Common myeloid progenitor, CD34-positive (primary cell): ENCODE results near the gene CD2AP.

Experiments used
- CTCF ChIA-PET: fragments of 350-600 bp; sonication (Branson Sonifier 250); formaldehyde crosslinking; loops from one replicate; lab custom pipeline; 2021; ENCODE audit warnings: antibody characterized with exemption; lab: Charles Lee
- POLR2A ChIA-PET: fragments of 350-600 bp; sonication (Branson Sonifier 250); formaldehyde crosslinking; loops from one replicate; lab custom pipeline; 2021; ENCODE audit warnings: antibody characterized with exemption; lab: Charles Lee
- DNase-seq, 3 donors: peaks; one replicate each; pipeline versions ENCODE4 v3.0.0 to v3.0.0-alpha.2; 2013
- H3K27ac ChIP-seq, 2 experiments: 1 replicate in 1 of 2; 2 replicates in 1 of 2; pipeline ENCODE4 v1.7.0; 2013; ENCODE audit warnings: inconsistent platforms in 2 of 2, low read length in 2 of 2, mild to moderate bottlenecking in 2 of 2, low read depth in 1 of 2, moderate library complexity in 1 of 2; ENCODE audit not compliant: severe bottlenecking in 2 of 2, insufficient read depth in 1 of 2, poor library complexity in 1 of 2
- H3K27me3 ChIP-seq, 5 experiments: replicated peaks in 2 of 5; 1 replicate in 3 of 5; 2 replicates in 2 of 5; pipeline versions ENCODE4 v1.6.1 to v1.7.0; 2013; ENCODE audit warnings: low read length in 4 of 5, mild to moderate bottlenecking in 2 of 5, moderate library complexity in 2 of 5, inconsistent platforms in 1 of 5; ENCODE audit not compliant: insufficient read depth in 5 of 5, control insufficient read depth in 4 of 5
- H3K36me3 ChIP-seq, 4 experiments: 1 replicate in 2 of 4; 2 replicates in 2 of 4; pipeline versions ENCODE4 v1.6.1 to v1.7.0; 2013; ENCODE audit warnings: low read length in 3 of 4, control low read depth in 1 of 4, mild to moderate bottlenecking in 1 of 4; ENCODE audit not compliant: control insufficient read depth in 4 of 4, insufficient read depth in 4 of 4
- H3K4me1 ChIP-seq, 4 experiments: 1 replicate in 3 of 4; 2 replicates in 1 of 4; pipeline versions ENCODE4 v1.6.1 to v1.7.1; 2013; ENCODE audit warnings: low read length in 3 of 4, mild to moderate bottlenecking in 3 of 4, control low read depth in 1 of 4, inconsistent platforms in 1 of 4, moderate library complexity in 1 of 4; ENCODE audit not compliant: control insufficient read depth in 4 of 4, insufficient read depth in 4 of 4; ENCODE audit errors: control extremely low read depth in 1 of 4
- H3K4me3 ChIP-seq, 7 experiments: 1 replicate in 4 of 7; 2 replicates in 3 of 7; pipeline versions ENCODE4 v1.5.1 to v1.7.0; 2013; ENCODE audit warnings: mild to moderate bottlenecking in 7 of 7, low read length in 6 of 7, moderate library complexity in 6 of 7, inconsistent platforms in 2 of 7, low read depth in 2 of 7, control low read depth in 1 of 7; ENCODE audit not compliant: insufficient read depth in 4 of 7, control insufficient read depth in 1 of 7; ENCODE audit errors: extremely low read depth in 1 of 7
- H3K9me3 ChIP-seq, 5 experiments: 1 replicate in 4 of 5; 2 replicates in 1 of 5; pipeline versions ENCODE4 v1.6.1 to v1.7.1; 2013; ENCODE audit warnings: low read length in 4 of 5, mild to moderate bottlenecking in 2 of 5, inconsistent platforms in 1 of 5, low read depth in 1 of 5, moderate library complexity in 1 of 5; ENCODE audit not compliant: control insufficient read depth in 4 of 5, insufficient read depth in 2 of 5; ENCODE audit errors: control extremely low read depth in 1 of 5
- WGBS: methylation state at CpG from one replicate; pipeline ENCODE4 v1.1.5; 2013; ENCODE audit not compliant: insufficient coverage; 5-methylcytosine and 5-hydroxymethylcytosine counted together

Gene CD2AP

DNA sequence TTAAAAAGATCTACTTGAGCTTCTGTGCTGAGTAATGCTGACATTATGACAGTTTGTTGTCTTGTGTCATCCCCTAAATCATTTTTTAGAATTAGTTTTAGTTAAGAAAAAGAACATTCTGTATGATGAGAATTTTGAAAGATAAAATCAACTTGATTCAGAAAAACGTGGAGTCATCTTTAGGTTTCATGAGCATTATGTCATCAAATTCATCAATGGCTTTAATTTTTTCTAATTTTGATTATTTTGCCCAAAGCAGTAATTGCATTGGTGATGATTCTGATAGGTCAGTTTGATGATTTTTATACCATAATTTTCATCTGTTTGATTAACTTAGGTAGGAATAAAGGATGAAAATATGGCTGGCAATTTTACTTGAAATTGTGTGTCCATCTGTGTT, 194.2 kb downstream of the CD2AP start:
- no CpG with 5 or more reads among the region's 1 CpG for WGBS
- ChIA-PET CTCF (no interaction called here), POLR2A (no interaction called here)

DNA sequence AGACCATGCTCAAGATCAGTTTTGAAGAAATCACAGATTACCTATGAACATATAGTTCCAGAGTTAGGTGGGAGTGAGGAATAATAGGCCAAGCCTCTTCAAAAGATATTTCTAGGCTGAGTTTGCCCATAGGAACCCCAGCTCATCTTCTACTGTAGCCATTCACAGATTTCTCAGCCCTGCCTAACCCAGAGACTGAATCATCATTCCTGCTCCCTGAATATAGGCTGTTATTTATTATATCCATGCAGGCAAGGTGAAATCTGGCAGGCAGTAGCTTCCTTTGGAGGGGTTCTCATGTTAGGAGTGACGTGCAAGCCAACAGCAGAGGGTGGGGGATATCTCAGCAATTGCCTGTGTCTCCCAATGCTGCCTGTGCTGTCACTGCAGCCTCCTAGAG, 195.2 kb downstream of the CD2AP start:
- no CpG with 5 or more reads among the region's 1 CpG for WGBS
- no peak overlapping the region for H3K27ac ChIP-seq
- H3K9me3 ChIP-seq, result peaks cover 0 to 5% (median 2%) of the 10 kb centered on the region in 5 experiments
- H3K36me3 ChIP-seq, result no peaks in the 10 kb centered on the region
- no peak for DNase-seq
- H3K27me3 ChIP-seq, result peaks cover 0 to 6% (median 0%) of the 10 kb centered on the region in 5 experiments
- ChIA-PET POLR2A (no interaction called here), CTCF (no interaction called here)
- no peak overlapping the region for H3K4me3 ChIP-seq
- no peaks in the 10 kb centered on the region for H3K4me1 ChIP-seq

More for the DNA sequence above, 194.2 kb downstream of the CD2AP start:
- H3K27ac ChIP-seq, result no peak overlapping the region
- H3K36me3 ChIP-seq, result no peaks in the 10 kb centered on the region
- no peak overlapping the region for H3K4me3 ChIP-seq
- no peak for DNase-seq
- H3K27me3 ChIP-seq, result peaks cover 0 to 7% (median 0%) of the 10 kb centered on the region in 5 experiments
- H3K9me3 ChIP-seq, result peaks cover 0 to 5% (median 0%) of the 10 kb centered on the region in 5 experiments
- no peaks in the 10 kb centered on the region for H3K4me1 ChIP-seq

DNA sequence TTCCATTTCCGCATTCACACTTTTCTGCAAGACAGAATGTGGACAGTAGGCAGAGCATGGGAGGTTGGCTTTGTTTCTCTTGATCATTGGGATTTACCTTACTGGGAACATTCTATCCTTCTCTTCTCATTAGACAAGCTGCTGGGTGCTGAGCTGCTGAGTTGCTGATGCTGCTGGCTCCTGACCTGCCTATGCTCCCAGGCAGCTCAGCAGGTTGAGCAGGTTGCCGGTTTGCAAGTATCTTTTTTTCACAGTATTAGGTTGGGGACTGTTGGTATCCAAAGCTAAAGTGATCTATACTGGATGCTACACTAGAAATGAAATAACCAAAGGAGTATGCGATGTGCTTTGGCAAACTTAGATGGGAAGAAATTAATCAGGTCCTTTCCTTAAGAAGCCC, 197.1 kb downstream of the CD2AP start:
- no peaks in the 10 kb centered on the region for H3K4me1 ChIP-seq
- DNase-seq, result no peak
- 100% methylated on average over 1 of the region's 3 CpGs for WGBS
- CTCF ChIA-PET, result no interaction called here
- H3K4me3 ChIP-seq, result no peak overlapping the region
- H3K27me3 ChIP-seq, result peaks cover 0 to 3% (median 0%) of the 10 kb centered on the region in 5 experiments
- H3K9me3 ChIP-seq, result peaks cover 0 to 5% (median 2%) of the 10 kb centered on the region in 5 experiments
- no peaks in the 10 kb centered on the region for H3K36me3 ChIP-seq
- POLR2A ChIA-PET, result no interaction called here
- H3K27ac ChIP-seq, result no peak overlapping the region
